SU-DHL-6 (cell line): ENCODE measurements around the gene ZNF385C.

Experiments used
- CTCF ChIP-seq: fragments of 200-600 bp; sonication (generic); IDR thresholded peaks from one replicate; pipeline ENCODE4 v1.5.1; 2017; ENCODE audit warnings: antibody characterized with exemption, mild to moderate bottlenecking, low read length, moderate library complexity; ENCODE audit not compliant: insufficient read depth, poor library complexity, severe bottlenecking
- EZH2phosphoT487 ChIP-seq: fragments of 200-600 bp; sonication (generic), shearing (Covaris generic); conservative IDR thresholded peaks from 2 replicates; pipeline ENCODE4 v1.6.1; 2018; ENCODE audit warnings: mild to moderate bottlenecking, antibody characterized with exemption, low read length, moderate library complexity, mixed read lengths

- TF ChIP-seq CTCF (no peak), EZH2phosphoT487 (no peak)
Observed at GRCh38 chr17:42031584-42031983, 66.7 kb downstream of the ZNF385C start.
